Activated B cell treated with CpG ODN at 0.5 μM for 24 hours (primary cell): Measurements from ENCODE around the gene KCTD5. TPM values are rescaled to one million over a fixed set of nuclear protein-coding genes. Genes with fewer than 3 reads are reported as not detected.

Experiments
- ATAC-seq: fragments of 200-7000 bp; cut with Tn5 transposase; one replicate; pipeline ENCODE4 v1.10.0; 2021; ENCODE audit warnings: low read depth, mild to moderate bottlenecking, moderate library complexity
- CTCF ChIA-PET: fragments of 350-600 bp; sonication (Branson Sonifier 250); formaldehyde crosslinking; loops from one replicate; lab custom pipeline; 2021; ENCODE audit warnings: antibody characterized with exemption; lab: Charles Lee
- POLR2A ChIA-PET: fragments of 350-600 bp; sonication (Branson Sonifier 250); formaldehyde crosslinking; loops from one replicate; lab custom pipeline; 2021; ENCODE audit warnings: antibody characterized with exemption; lab: Charles Lee
- DNase-seq: peaks from one replicate; pipeline ENCODE4 v3.0.0; 2022
- H3K27ac Mint-ChIP-seq: one replicate; pipeline ENCODE4 v1.8.0; 2020; ENCODE audit warnings: mixed read lengths
- H3K27me3 Mint-ChIP-seq: one replicate; pipeline ENCODE4 v1.8.0; 2021; ENCODE audit warnings: mixed read lengths
- H3K36me3 Mint-ChIP-seq: one replicate; pipeline ENCODE4 v1.8.0; 2021; ENCODE audit warnings: low read depth, mixed read lengths
- H3K4me1 Mint-ChIP-seq: one replicate; pipeline ENCODE4 v1.8.0; 2021; ENCODE audit warnings: mixed read lengths
- H3K4me3 Mint-ChIP-seq: one replicate; pipeline ENCODE4 v1.8.0; 2020; ENCODE audit warnings: mild to moderate bottlenecking, mixed read lengths
- H3K9me3 Mint-ChIP-seq: one replicate; pipeline ENCODE4 v1.8.0; 2020; ENCODE audit warnings: mixed read lengths
- intact Hi-C: fragments of 100-400 bp; cut with micrococcal nuclease; formaldehyde crosslinking; loops from one replicate; pipeline ENCODE4 v1.15.1; 2024
- total RNA-seq: library from RNA; stranded (reverse); gene quantifications from 2 replicates; pipeline ENCODE4 v1.2.3, GENCODE V29; 2022
- TF ChIP-seq, protein P1 (sequence below): fragments of 200-600 bp; IDR thresholded peaks from one replicate; pipeline ENCODE4 v1.8.0; 2022; ENCODE audit warnings: antibody characterized with exemption, mild to moderate bottlenecking

The KCTD5 gene
- total RNA-seq, 1 donor from 2014 or later, result 30.3 TPM

GRCh38 chr16:2728034-2728433, 45.7 kb downstream of the KCTD5 start:
- H3K4me1 Mint-ChIP-seq, result no peaks in the 10 kb centered on the region
- no peak overlapping the region for H3K27ac Mint-ChIP-seq
- CTCF ChIA-PET, result no interaction called here
- TF ChIP-seq, protein P1, sequence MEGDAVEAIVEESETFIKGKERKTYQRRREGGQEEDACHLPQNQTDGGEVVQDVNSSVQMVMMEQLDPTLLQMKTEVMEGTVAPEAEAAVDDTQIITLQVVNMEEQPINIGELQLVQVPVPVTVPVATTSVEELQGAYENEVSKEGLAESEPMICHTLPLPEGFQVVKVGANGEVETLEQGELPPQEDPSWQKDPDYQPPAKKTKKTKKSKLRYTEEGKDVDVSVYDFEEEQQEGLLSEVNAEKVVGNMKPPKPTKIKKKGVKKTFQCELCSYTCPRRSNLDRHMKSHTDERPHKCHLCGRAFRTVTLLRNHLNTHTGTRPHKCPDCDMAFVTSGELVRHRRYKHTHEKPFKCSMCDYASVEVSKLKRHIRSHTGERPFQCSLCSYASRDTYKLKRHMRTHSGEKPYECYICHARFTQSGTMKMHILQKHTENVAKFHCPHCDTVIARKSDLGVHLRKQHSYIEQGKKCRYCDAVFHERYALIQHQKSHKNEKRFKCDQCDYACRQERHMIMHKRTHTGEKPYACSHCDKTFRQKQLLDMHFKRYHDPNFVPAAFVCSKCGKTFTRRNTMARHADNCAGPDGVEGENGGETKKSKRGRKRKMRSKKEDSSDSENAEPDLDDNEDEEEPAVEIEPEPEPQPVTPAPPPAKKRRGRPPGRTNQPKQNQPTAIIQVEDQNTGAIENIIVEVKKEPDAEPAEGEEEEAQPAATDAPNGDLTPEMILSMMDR, result no peak
- DNase-seq (no peak), ATAC-seq (no peak)
- H3K36me3 Mint-ChIP-seq, result no peaks in the 10 kb centered on the region
- H3K4me3 Mint-ChIP-seq, result no peak overlapping the region
- H3K27me3 Mint-ChIP-seq, result peaks cover 13% of the 10 kb centered on the region
- POLR2A ChIA-PET, result interaction anchor here (0.6 to 0.7 kb wide), 2 partner anchors 11 to 134 kb away, joined by 3 read pairs; no protein-coding TSS in a partner anchor
- intact Hi-C loops, result no loop called here
- no peaks in the 10 kb centered on the region for H3K9me3 Mint-ChIP-seq

GRCh38 chr16:2734844-2735515, 52.7 kb downstream of the KCTD5 start:
- TF ChIP-seq, protein P1, result no peak
- DNase-seq (no peak), ATAC-seq (no peak)
- peaks cover 7% of the 10 kb centered on the region for H3K27me3 Mint-ChIP-seq
- no peak overlapping the region for H3K27ac Mint-ChIP-seq
- intact Hi-C loops, result no loop called here
- POLR2A ChIA-PET, result no interaction called here
- no peaks in the 10 kb centered on the region for H3K36me3 Mint-ChIP-seq
- no peak overlapping the region for H3K4me3 Mint-ChIP-seq
- no peaks in the 10 kb centered on the region for H3K4me1 Mint-ChIP-seq
- no peaks in the 10 kb centered on the region for H3K9me3 Mint-ChIP-seq
- CTCF ChIA-PET, result no interaction called here

GRCh38 chr16:2736476-2737237, 54.3 kb downstream of the KCTD5 start:
- DNase-seq, result no peak
- no peaks in the 10 kb centered on the region for H3K4me1 Mint-ChIP-seq
- peaks cover 7% of the 10 kb centered on the region for H3K27me3 Mint-ChIP-seq
- H3K36me3 Mint-ChIP-seq, result no peaks in the 10 kb centered on the region
- TF ChIP-seq, protein P1, result no peak
- intact Hi-C loops, result no loop called here
- no peak overlapping the region for H3K4me3 Mint-ChIP-seq
- ATAC-seq, result no peak
- CTCF ChIA-PET, result no interaction called here
- no peak overlapping the region for H3K27ac Mint-ChIP-seq
- POLR2A ChIA-PET, result no interaction called here
- H3K9me3 Mint-ChIP-seq, result no peaks in the 10 kb centered on the region

- ChIA-PET POLR2A (no interaction called here), CTCF (no interaction called here)
- ATAC-seq (no peak), DNase-seq (no peak)
- H3K36me3 Mint-ChIP-seq, result no peaks in the 10 kb centered on the region
- no peak overlapping the region for H3K4me3 Mint-ChIP-seq
- no peaks in the 10 kb centered on the region for H3K9me3 Mint-ChIP-seq
- intact Hi-C loops, result no loop called here
- H3K27me3 Mint-ChIP-seq, result peaks cover 7% of the 10 kb centered on the region
- H3K27ac Mint-ChIP-seq, result no peak overlapping the region
- H3K4me1 Mint-ChIP-seq, result no peaks in the 10 kb centered on the region
- TF ChIP-seq, protein P1, result no peak
Observed at GRCh38 chr16:2737238-2737605, 54.9 kb downstream of the KCTD5 start.

DNA sequence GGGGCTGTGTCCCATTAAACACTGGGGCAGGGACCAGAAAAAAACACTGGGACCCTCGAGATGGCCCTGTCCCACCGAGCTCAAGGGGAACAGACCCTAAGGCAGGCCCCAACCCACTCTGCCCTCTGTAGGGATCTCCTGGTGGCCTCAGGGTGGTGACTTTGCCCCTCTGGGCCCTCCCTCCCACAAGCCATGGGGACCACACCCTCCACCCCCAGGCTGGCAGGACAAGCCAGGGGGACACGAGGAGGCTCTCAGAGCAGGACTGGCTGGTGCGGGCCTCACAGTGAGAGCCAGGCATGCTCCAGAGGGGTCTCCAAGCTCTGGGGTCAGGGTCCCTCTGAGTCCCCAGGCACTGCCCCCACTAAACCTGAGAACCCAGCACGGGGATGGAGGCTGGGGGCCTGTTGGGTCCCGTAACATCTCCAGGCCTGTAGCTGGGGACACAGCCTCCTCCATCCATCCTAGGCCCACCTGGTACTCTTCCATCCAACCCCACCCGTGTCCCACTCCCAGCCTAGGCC, 55.6 kb downstream of the KCTD5 start:
- no peaks in the 10 kb centered on the region for H3K36me3 Mint-ChIP-seq
- no peak for ATAC-seq

More for the DNA sequence above, 55.6 kb downstream of the KCTD5 start:
- H3K9me3 Mint-ChIP-seq, result no peaks in the 10 kb centered on the region
- ChIA-PET CTCF (no interaction called here), POLR2A (interaction anchor here (0.5 kb wide), 1 partner anchor 148 kb away, joined by 3 read pairs; no protein-coding TSS in a partner anchor)
- TF ChIP-seq, protein P1, result no peak
- no peaks in the 10 kb centered on the region for H3K4me1 Mint-ChIP-seq
- DNase-seq, result no peak
- H3K4me3 Mint-ChIP-seq, result no peak overlapping the region
- no peak overlapping the region for H3K27ac Mint-ChIP-seq
- peaks cover 4% of the 10 kb centered on the region for H3K27me3 Mint-ChIP-seq
- intact Hi-C loops, result no loop called here
